GM23248 (cell line): ENCODE measurements around the gene SNRNP70.

Source experiments
- EZH2 ChIP-seq: fragments of 200-600 bp; sonication (generic); IDR thresholded peaks from 2 replicates; pipeline ENCODE4 v1.6.1; 2018; ENCODE audit warnings: antibody characterized with exemption, mild to moderate bottlenecking; ENCODE audit not compliant: insufficient read depth, poor library complexity, severe bottlenecking
- EZH2phosphoT487 ChIP-seq: fragments of 200-600 bp; sonication (generic); IDR thresholded peaks from 2 replicates; pipeline ENCODE4 v1.6.1; 2018; ENCODE audit warnings: antibody characterized with exemption, moderate library complexity, mild to moderate bottlenecking, low read depth; ENCODE audit not compliant: insufficient read depth

GRCh38 chr19:49145573-49146407 lies 60.5 kb downstream of the SNRNP70 start:
- no peak for TF ChIP-seq EZH2phosphoT487
- no peak for TF ChIP-seq EZH2
